Stimulated activated CD8-positive, alpha-beta memory T cell treated with anti-CD3 and anti-CD28 coated beads, Interleukin-4, amount 100 ng/mL, for 4 hours (primary cell): Measurements from ENCODE around the gene CYYR1.
"Not testable (repeated sequence)": the region's sequence is repeated elsewhere in the genome, so short reads cannot be mapped to it uniquely, and the experiment has no call there.

ENCODE experiments used
- DNase-seq, 2 donors: peaks; one replicate each; pipeline ENCODE4 v3.0.0-alpha.2; 2020; ENCODE audit warnings: low read depth in 2 of 2, low spot score in 1 of 2

CYYR1 gene

GRCh38 chr21:26491663-26492062, 81.4 kb downstream of the CYYR1 start:
- no peak for DNase-seq

- no peak for DNase-seq
Observed at GRCh38 chr21:26490771-26491170, 82.3 kb downstream of the CYYR1 start.

GRCh38 chr21:26489781-26490180, 83.3 kb downstream of the CYYR1 start:
- no peak for DNase-seq

GRCh38 chr21:26487981-26488480, 85.1 kb downstream of the CYYR1 start:
- DNase-seq, result no peak

GRCh38 chr21:26473471-26473870, 99.6 kb downstream of the CYYR1 start:
- DNase-seq, result no peak

GRCh38 chr21:26471099-26471471, 102.0 kb downstream of the CYYR1 start:
- DNase-seq, result no peak

- DNase-seq, result no peak
Observed at GRCh38 chr21:26470351-26471098, 102.6 kb downstream of the CYYR1 start.

- DNase-seq, result no peak
Observed at GRCh38 chr21:26469789-26470188, 103.3 kb downstream of the CYYR1 start.

- no peak for DNase-seq
Observed at GRCh38 chr21:26465916-26466315, 107.2 kb downstream of the CYYR1 start.

GRCh38 chr21:26461500-26461899, 111.6 kb downstream of the CYYR1 start:
- DNase-seq, result no peak

- no peak for DNase-seq
Observed at GRCh38 chr21:26460621-26461020, 112.5 kb downstream of the CYYR1 start.

- not testable (repeated sequence) for DNase-seq
Observed at GRCh38 chr21:26458854-26459253, 114.2 kb downstream of the CYYR1 start.

- DNase-seq, result no peak
Observed at GRCh38 chr21:26457817-26458216, 115.3 kb downstream of the CYYR1 start.

GRCh38 chr21:26453267-26453666, 119.8 kb downstream of the CYYR1 start:
- DNase-seq, result no peak

- no peak for DNase-seq
Observed at GRCh38 chr21:26451081-26451740, 121.9 kb downstream of the CYYR1 start.

GRCh38 chr21:26449161-26449560, 123.9 kb downstream of the CYYR1 start:
- DNase-seq, result no peak

- no peak for DNase-seq
Observed at GRCh38 chr21:26448751-26449150, 124.3 kb downstream of the CYYR1 start.

- DNase-seq, result no peak
Observed at GRCh38 chr21:26447932-26448475, 125.1 kb downstream of the CYYR1 start.

- no peak for DNase-seq
Observed at GRCh38 chr21:26445440-26445839, 127.6 kb downstream of the CYYR1 start.

GRCh38 chr21:26444646-26445045, 128.4 kb downstream of the CYYR1 start:
- no peak for DNase-seq

- DNase-seq, result no peak
Observed at GRCh38 chr21:26443867-26444266, 129.2 kb downstream of the CYYR1 start.

GRCh38 chr21:26443291-26443690, 129.8 kb downstream of the CYYR1 start:
- no peak for DNase-seq
